HCT116 (cell line): ENCODE results near the gene BARX1. TPM values are rescaled to one million over a fixed set of nuclear protein-coding genes. Genes with fewer than 3 reads are reported as not detected.

Experiments
- ATAC-seq: fragments of 200-7000 bp; cut with Tn5 transposase; 2 replicates; pipeline ENCODE4 v1.9.1; 2020; ENCODE audit warnings: mild to moderate bottlenecking, moderate library complexity
- BruUV-seq: library from RNA; stranded (reverse); fragments of 400-500 nt; replicated peaks from 2 replicates; lab custom pipeline; 2021; lab: Mats Ljungman, UMichigan
- CTCF ChIA-PET: fragments of 300-600 bp; sonication (Branson Sonifier 250); formaldehyde crosslinking; loops from one replicate; lab custom pipeline; 2021; ENCODE audit warnings: antibody characterized with exemption; lab: Charles Lee
- POLR2A ChIA-PET: fragments of 300-600, 350-600 bp; sonication (Branson Sonifier 250); formaldehyde crosslinking; loops from one replicate; lab custom pipeline; 2021; ENCODE audit warnings: antibody characterized with exemption; lab: Charles Lee
- RAD21 ChIA-PET, 2 experiments: fragments of 300-600 bp; sonication (Branson Sonifier 250); formaldehyde crosslinking; loops; one replicate each; lab custom pipeline; 2023; ENCODE audit warnings: low total read pairs in 2 of 2; ENCODE audit not compliant: uncharacterized antibody in 2 of 2, unreplicated experiment in 2 of 2, low non-redundant PET in 1 of 2; lab: Charles Lee
- DNase-seq: peaks from one replicate; pipeline ENCODE4 v3.0.0-alpha.2; 2010; ENCODE audit warnings: low read depth, low spot score
- H2AFZ ChIP-seq: fragments of 200-600 bp; shearing (Covaris generic), sonication (generic); 2 replicates; pipeline ENCODE4 v1.6.1; 2017; ENCODE audit warnings: low read depth, mixed run types, mixed read lengths, antibody characterized with exemption, low read length; ENCODE audit not compliant: poor library complexity, severe bottlenecking
- H3K27ac ChIP-seq: 2 replicates; pipeline ENCODE4 v1.5.1; 2012; ENCODE audit warnings: low read depth, low read length
- H3K27me3 ChIP-seq: fragments of 200-600 bp; sonication (generic); 2 replicates; pipeline ENCODE4 v1.6.1; 2016; ENCODE audit warnings: mixed run types, low read length, mixed read lengths; ENCODE audit not compliant: insufficient read depth
- H3K36me3 ChIP-seq, 2 experiments: fragments of 200-500 bp in 1 of 2; fragments of 200-600 bp in 1 of 2; sonication (Bioruptor generic) in 1 of 2; sonication (generic) in 1 of 2; 2 replicates each; pipeline versions ENCODE4 v1.5.1 to v1.6.1; 2014 to 2016; ENCODE audit warnings: low read length in 2 of 2, inconsistent platforms in 1 of 2, mixed read lengths in 1 of 2, mixed run types in 1 of 2; ENCODE audit not compliant: insufficient read depth in 2 of 2, control insufficient read depth in 1 of 2
- H3K4me1 ChIP-seq, 2 experiments: fragments of 200-600 bp in 1 of 2; sonication (generic) in 1 of 2; 2 replicates each; pipeline versions ENCODE4 v1.5.1 to v1.6.1; 2012 to 2017; ENCODE audit warnings: low read length in 2 of 2, inconsistent platforms in 1 of 2, mild to moderate bottlenecking in 1 of 2, mixed read lengths in 1 of 2, mixed run types in 1 of 2, moderate library complexity in 1 of 2; ENCODE audit not compliant: insufficient read depth in 2 of 2, control insufficient read depth in 1 of 2
- H3K4me2 ChIP-seq: fragments of 200-600 bp; sonication (generic); 2 replicates; pipeline ENCODE4 v1.6.1; 2017; ENCODE audit warnings: mixed run types, low read length, mixed read lengths
- H3K4me3 ChIP-seq, 2 experiments: fragments of 200-600 bp in 1 of 2; sonication (generic) in 1 of 2; replicated peaks in 1 of 2; 2 replicates each; pipeline ENCODE4 v1.5.1; 2011 to 2016; ENCODE audit warnings: low read length in 2 of 2, control low read depth in 1 of 2, low read depth in 1 of 2, mild to moderate bottlenecking in 1 of 2, mixed read lengths in 1 of 2, mixed run types in 1 of 2
- H3K79me2 ChIP-seq: fragments of 200-600 bp; sonication (generic); 2 replicates; pipeline ENCODE4 v1.6.1; 2017; ENCODE audit warnings: mild to moderate bottlenecking, mixed run types, low read length, moderate library complexity, mixed read lengths; ENCODE audit not compliant: insufficient read depth
- H3K9ac ChIP-seq: fragments of 200-600 bp; sonication (generic); 2 replicates; pipeline ENCODE4 v1.6.1; 2016; ENCODE audit warnings: low read length, mixed read lengths
- H3K9me2 ChIP-seq: fragments of 200-600 bp; sonication (generic), shearing (Covaris generic); 2 replicates; pipeline ENCODE4 v1.6.1; 2017; ENCODE audit warnings: mixed run types, mild to moderate bottlenecking, moderate library complexity; ENCODE audit not compliant: insufficient read depth
- H3K9me3 ChIP-seq, 2 experiments: fragments of 200-500 bp in 1 of 2; fragments of 200-600 bp in 1 of 2; sonication (Bioruptor generic) in 1 of 2; sonication (generic) in 1 of 2; 2 replicates each; pipeline ENCODE4 v1.6.1; 2014 to 2017; ENCODE audit warnings: low read length in 2 of 2, mixed read lengths in 2 of 2, inconsistent platforms in 1 of 2, low read depth in 1 of 2, mild to moderate bottlenecking in 1 of 2, mixed run types in 1 of 2, moderate library complexity in 1 of 2; ENCODE audit not compliant: control insufficient read depth in 1 of 2, insufficient read depth in 1 of 2
- H4K20me1 ChIP-seq: fragments of 200-600 bp; sonication (generic), shearing (Covaris generic); 2 replicates; pipeline ENCODE4 v1.6.1; 2017; ENCODE audit warnings: mixed run types, mild to moderate bottlenecking, moderate library complexity; ENCODE audit not compliant: insufficient read depth
- CBX3 ChIP-seq: IDR thresholded peaks from 2 replicates; pipeline ENCODE4 v1.6.1; 2012; ENCODE audit warnings: low read depth
- EGR1 ChIP-seq: IDR thresholded peaks from 2 replicates; pipeline ENCODE4 v1.6.1; 2012; ENCODE audit warnings: low read depth
- ELF1 ChIP-seq: IDR thresholded peaks from 2 replicates; pipeline ENCODE4 v1.6.1; 2012; ENCODE audit warnings: low read depth, borderline replicate concordance
- FOSL1 ChIP-seq: IDR thresholded peaks from 2 replicates; pipeline ENCODE4 v1.6.1; 2012; ENCODE audit warnings: low read depth
- JUND ChIP-seq: IDR thresholded peaks from 2 replicates; pipeline ENCODE4 v1.6.1; 2012
- POLR2A ChIP-seq: IDR thresholded peaks from 2 replicates; pipeline ENCODE4 v1.7.0; 2011; ENCODE audit warnings: borderline replicate concordance; ENCODE audit not compliant: insufficient read depth, insufficient read length; ENCODE audit errors: extremely low read depth
- RAD21 ChIP-seq: IDR thresholded peaks from 2 replicates; pipeline ENCODE4 v1.6.1; 2012; ENCODE audit warnings: low read depth, mild to moderate bottlenecking
- REST ChIP-seq: IDR thresholded peaks from 2 replicates; pipeline ENCODE4 v1.6.1; 2012; ENCODE audit warnings: low read depth
- SP1 ChIP-seq: IDR thresholded peaks from 2 replicates; pipeline ENCODE4 v1.6.1; 2012; ENCODE audit warnings: low read depth
- SRF ChIP-seq: IDR thresholded peaks from 2 replicates; pipeline ENCODE4 v1.6.1; 2012; ENCODE audit warnings: low read depth
- YY1 ChIP-seq: IDR thresholded peaks from 2 replicates; pipeline ENCODE4 v1.6.1; 2011; ENCODE audit warnings: low read length, low read depth, moderate library complexity, mild to moderate bottlenecking; ENCODE audit not compliant: insufficient replicate concordance; ENCODE audit errors: extremely low read depth
- ZNF274 ChIP-seq: fragments of 200-500 bp; sonication (Bioruptor generic); IDR thresholded peaks from 2 replicates; pipeline ENCODE4 v1.6.1; 2014; ENCODE audit warnings: mild to moderate bottlenecking, low read depth, low read length, inconsistent platforms
- intact Hi-C: fragments of 100-400 bp; cut with micrococcal nuclease; formaldehyde crosslinking; loops from 2 replicates; pipeline ENCODE4 v1.10.0; 2022
- total RNA-seq: library from RNA; stranded (reverse); gene quantifications from one replicate; pipeline ENCODE4 v1.2.1, GENCODE V29; 2021; ENCODE audit not compliant: unreplicated experiment

The BARX1 gene
- total RNA-seq, 1 experiment from 2014 or later, result not detected

GRCh38 chr9:93968451-93969327 lies 13.5 kb upstream of the BARX1 start:
- TF ChIP-seq CBX3 (no peak), RAD21 (no peak), SRF (no peak), JUND (no peak), ELF1 (no peak), FOSL1 (no peak), ZNF274 (no peak), YY1 (no peak), REST (no peak), SP1 (no peak), EGR1 (no peak), POLR2A (no peak)
- H3K9me2 ChIP-seq, result no peaks in the 10 kb centered on the region
- intact Hi-C loops, result no loop called here
- no peaks in the 10 kb centered on the region for H3K79me2 ChIP-seq
- no peak overlapping the region for H3K9ac ChIP-seq
- BruUV-seq, result no TSS peak
- no peak overlapping the region for H3K4me2 ChIP-seq
- H3K9me3 ChIP-seq, result no peaks in the 10 kb centered on the region
- H3K4me1 ChIP-seq, result no peaks in the 10 kb centered on the region
- ChIA-PET POLR2A (no interaction called here), CTCF (interaction anchor here (0.9 to 1.0 kb wide), 2 partner anchors 34 to 110 kb away, joined by 3 read pairs; no protein-coding TSS in a partner anchor), RAD21 (no interaction called here)
- H4K20me1 ChIP-seq, result no peaks in the 10 kb centered on the region
- no peak overlapping the region for H3K27ac ChIP-seq
- H3K4me3 ChIP-seq, result no peak overlapping the region
- H2AFZ ChIP-seq, result no peak overlapping the region
- no peaks in the 10 kb centered on the region for H3K27me3 ChIP-seq
- ATAC-seq, result no peak
- H3K36me3 ChIP-seq, result no peaks in the 10 kb centered on the region
- no peak for DNase-seq
